GM12878 (cell line): ENCODE data around the gene MYL12A. TPM values are rescaled to one million over a fixed set of nuclear protein-coding genes. Genes with fewer than 3 reads are reported as not detected.

Source experiments
- ATAC-seq: fragments of 200-7000 bp; cut with Tn5 transposase; 3 replicates; pipeline ENCODE4 v1.9.1; 2020; ENCODE audit warnings: mild to moderate bottlenecking, moderate library complexity
- BruUV-seq: library from RNA; stranded (reverse); fragments of 400-500 nt; replicated peaks from 2 replicates; lab custom pipeline; 2021; lab: Mats Ljungman, UMichigan
- CTCF ChIA-PET: fragments of 300-600 bp; sonication (Branson Sonifier 250); formaldehyde crosslinking; extraction: SDS; loops from one replicate; lab custom pipeline; 2021; ENCODE audit warnings: inconsistent platforms; lab: Yijun Ruan, JAX
- POLR2A ChIA-PET: fragments of 350-600 bp; formaldehyde crosslinking; extraction: SDS; loops from one replicate; lab custom pipeline; 2021; ENCODE audit warnings: inconsistent platforms; lab: Charles Lee
- RAD21 ChIA-PET: fragments of 300-600 bp; sonication (Branson Sonifier 250); formaldehyde crosslinking; loops from one replicate; lab custom pipeline; 2023; ENCODE audit warnings: antibody characterized with exemption; ENCODE audit not compliant: unreplicated experiment; lab: Charles Lee
- SMC1A ChIA-PET: fragments of 300-600 bp; sonication (Branson Sonifier 250); formaldehyde crosslinking; loops from one replicate; lab custom pipeline; 2023; ENCODE audit not compliant: unreplicated experiment, uncharacterized antibody; lab: Charles Lee
- DNase-seq: peaks from one replicate; pipeline ENCODE4 v3.0.0-alpha.2; 2011; ENCODE audit warnings: low read depth, low spot score
- FAIRE-seq: peaks from 3 replicates; lab custom pipeline; 2011; peaks lifted over from hg19 to GRCh38; lab: Jason Lieb, UNC
- H2AFZ ChIP-seq: 2 replicates; pipeline ENCODE4 v1.6.0; 2011; ENCODE audit warnings: low read depth, low read length, control low read depth; ENCODE audit not compliant: control insufficient read depth
- H3K27ac ChIP-seq: 2 replicates; pipeline ENCODE4 v1.5.1; 2011; ENCODE audit warnings: control low read depth; ENCODE audit not compliant: control insufficient read depth, insufficient read depth
- H3K27me3 ChIP-seq, 2 experiments: replicated peaks in 1 of 2; 2 replicates each; pipeline versions ENCODE4 v1.6.0 to v1.6.1; 2011; ENCODE audit warnings: low read length in 1 of 2; ENCODE audit not compliant: control insufficient read depth in 2 of 2, insufficient read depth in 2 of 2
- H3K36me3 ChIP-seq, 2 experiments: 2 replicates each; pipeline ENCODE4 v1.5.1; 2011; ENCODE audit warnings: low read length in 1 of 2; ENCODE audit not compliant: control insufficient read depth in 2 of 2, insufficient read depth in 2 of 2
- H3K4me1 ChIP-seq: 2 replicates; pipeline ENCODE4 v1.6.1; 2011; ENCODE audit warnings: mild to moderate bottlenecking, low read length, moderate library complexity, mixed read lengths; ENCODE audit not compliant: control insufficient read depth, insufficient read depth
- H3K4me2 ChIP-seq: 2 replicates; pipeline ENCODE4 v1.6.0; 2011; ENCODE audit warnings: control low read depth; ENCODE audit not compliant: control insufficient read depth, insufficient read depth
- H3K4me3 ChIP-seq: fragments of 200-600 bp; sonication (generic); 2 replicates; pipeline ENCODE4 v1.5.1; 2016
- H3K79me2 ChIP-seq: 2 replicates; pipeline ENCODE4 v1.6.0; 2011; ENCODE audit warnings: low read length; ENCODE audit not compliant: control insufficient read depth, insufficient read depth
- H3K9ac ChIP-seq: 2 replicates; pipeline ENCODE4 v1.8.0; 2011; ENCODE audit warnings: low read length, control low read depth, mixed read lengths; ENCODE audit not compliant: control insufficient read depth, insufficient read depth
- H3K9me3 ChIP-seq: replicated peaks from 3 replicates; pipeline ENCODE4 v1.5.1; 2011; ENCODE audit warnings: mild to moderate bottlenecking, low read length; ENCODE audit not compliant: control insufficient read depth, insufficient read depth
- H4K20me1 ChIP-seq: 2 replicates; pipeline ENCODE4 v1.6.0; 2011; ENCODE audit not compliant: control insufficient read depth, insufficient read depth
- MEF2A ChIP-seq: IDR thresholded peaks from 2 replicates; pipeline ENCODE4 v1.6.1; 2011; ENCODE audit warnings: low read depth, mild to moderate bottlenecking, low read length, moderate library complexity; ENCODE audit not compliant: insufficient read depth
- POLR2AphosphoS2 ChIP-seq: IDR thresholded peaks from 2 replicates; pipeline ENCODE4 v1.6.1; 2011; ENCODE audit warnings: low read depth, mild to moderate bottlenecking, low read length, improper control_type of control experiment, moderate library complexity
- POLR2AphosphoS5 ChIP-seq: IDR thresholded peaks from 2 replicates; pipeline ENCODE4 v1.6.1; 2011; ENCODE audit warnings: mild to moderate bottlenecking, low read length, inconsistent platforms
- YBX1 ChIP-seq: fragments of 450-650 bp; IDR thresholded peaks from 2 replicates; pipeline ENCODE4 v1.6.1; 2016; ENCODE audit warnings: antibody characterized with exemption
- ZNF24 ChIP-seq: fragments of 450-650 bp; IDR thresholded peaks from 2 replicates; pipeline ENCODE4 v1.6.1; 2017; ENCODE audit warnings: antibody characterized with exemption, mild to moderate bottlenecking
- WGBS: methylation state at CpG from one replicate; pipeline ENCODE4 v1.1.6; 2016; ENCODE audit warnings: low lambda C conversion rate; ENCODE audit not compliant: insufficient replicate concordance, insufficient coverage; ENCODE audit errors: missing lambda C conversion rate; 5-methylcytosine and 5-hydroxymethylcytosine counted together
- in situ Hi-C: fragments of 300-500 bp; cut with MboI; formaldehyde crosslinking; loops from 9 replicates; pipeline ENCODE4 v1.14.3; 2018; ENCODE audit warnings: mixed read lengths
- intact Hi-C: fragments of 100-400 bp; cut with micrococcal nuclease; formaldehyde crosslinking; loops from one replicate; pipeline ENCODE4 v1.14.2; 2022; ENCODE audit not compliant: unreplicated experiment
- polyA plus RNA-seq, 11 experiments: library from polyadenylated mRNA; depleted of rRNA in 4 of 11; unstranded in 6 of 11; stranded (reverse) in 5 of 11; fragments of >200 nt; fragmentation: Nextera tagmentation in 4 of 11; fragmentation: Illumina TruSeq in 1 of 11; extraction: Ambion mirVana in 4 of 11; extraction: Trizol in 1 of 11; gene quantifications; 1 replicate in 1 of 11; 2 replicates in 10 of 11; pipeline versions ENCODE4 v1.2.1 to v1.2.3, GENCODE V29; 2011 to 2016; ENCODE audit warnings: inconsistent platforms in 2 of 11, missing spikeins in 2 of 11, low read depth in 1 of 11
- total RNA-seq, 4 experiments: library from RNA; depleted of rRNA in 3 of 4; stranded (reverse); fragments of >200 nt in 3 of 4; fragmentation: Illumina TruSeq in 1 of 4; extraction: Trizol in 1 of 4; gene quantifications; 2 replicates each; pipeline versions ENCODE4 v1.2.1 to v1.2.3, GENCODE V29; 2013 to 2021
- TF ChIP-seq, protein P1 (sequence below): IDR thresholded peaks from 2 replicates; pipeline ENCODE4 v1.6.1; 2012; ENCODE audit warnings: mild to moderate bottlenecking, low read depth, low read length
- TF ChIP-seq, protein P2 (sequence below): fragments of 450-650 bp; IDR thresholded peaks from 2 replicates; pipeline ENCODE4 v1.6.1; 2017; ENCODE audit warnings: mild to moderate bottlenecking, moderate library complexity

Gene MYL12A
- total and polyA plus RNA-seq, 10 of the 15 experiments (the other 5 are each of a cell fraction or from before 2014, with no cell fraction given): 488 to 1,663 (median 924) TPM

DNA sequence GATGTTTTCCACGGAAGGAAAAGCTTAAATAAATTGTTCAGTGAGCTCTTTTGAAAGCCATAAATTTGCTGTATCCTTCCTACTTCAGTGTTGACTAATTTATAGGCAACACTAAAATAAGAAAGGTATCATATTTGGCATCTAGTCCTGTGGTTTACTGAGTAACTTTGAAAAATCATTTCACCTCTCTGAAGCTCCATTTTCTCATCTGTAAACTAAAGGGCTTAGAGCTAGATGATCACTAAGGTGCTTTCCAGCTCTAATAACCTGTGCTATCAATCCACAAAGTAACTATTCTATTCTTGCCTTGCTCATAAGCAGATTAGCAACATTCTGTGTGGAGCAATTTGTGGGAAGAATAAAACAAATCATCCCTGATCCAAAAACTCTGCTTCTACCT lies 24.2 kb upstream of the MYL12A start:
- no peaks in the 10 kb centered on the region for H3K27me3 ChIP-seq
- in situ Hi-C loops (no loop called here), intact Hi-C loops (no loop called here)
- POLR2A ChIA-PET: interaction anchor here (1.1 kb wide), 1 partner anchor 23 kb away, joined by 3 read pairs; no protein-coding TSS in a partner anchor
- H3K4me3 ChIP-seq: no peak overlapping the region
- H4K20me1 ChIP-seq: no peaks in the 10 kb centered on the region
- ATAC-seq (peak; percentile 47), DNase-seq (no peak), FAIRE-seq (no peak)
- RAD21 ChIA-PET: no interaction called here
- WGBS: 8% methylated on average over 1 of the region's 1 CpG
- CTCF ChIA-PET: interaction anchor here (0.8 to 1.4 kb wide), 5 partner anchors 15 to 94 kb away, joined by 3 to 8 read pairs (median 3); no protein-coding TSS in a partner anchor
- SMC1A ChIA-PET: interaction anchor here (0.8 to 2.0 kb wide), 4 partner anchors 12 to 48 kb away, joined by 3 to 6 read pairs (median 5); no protein-coding TSS in a partner anchor
- no peak for TF ChIP-seq POLR2AphosphoS5
- TF ChIP-seq, protein P1, sequence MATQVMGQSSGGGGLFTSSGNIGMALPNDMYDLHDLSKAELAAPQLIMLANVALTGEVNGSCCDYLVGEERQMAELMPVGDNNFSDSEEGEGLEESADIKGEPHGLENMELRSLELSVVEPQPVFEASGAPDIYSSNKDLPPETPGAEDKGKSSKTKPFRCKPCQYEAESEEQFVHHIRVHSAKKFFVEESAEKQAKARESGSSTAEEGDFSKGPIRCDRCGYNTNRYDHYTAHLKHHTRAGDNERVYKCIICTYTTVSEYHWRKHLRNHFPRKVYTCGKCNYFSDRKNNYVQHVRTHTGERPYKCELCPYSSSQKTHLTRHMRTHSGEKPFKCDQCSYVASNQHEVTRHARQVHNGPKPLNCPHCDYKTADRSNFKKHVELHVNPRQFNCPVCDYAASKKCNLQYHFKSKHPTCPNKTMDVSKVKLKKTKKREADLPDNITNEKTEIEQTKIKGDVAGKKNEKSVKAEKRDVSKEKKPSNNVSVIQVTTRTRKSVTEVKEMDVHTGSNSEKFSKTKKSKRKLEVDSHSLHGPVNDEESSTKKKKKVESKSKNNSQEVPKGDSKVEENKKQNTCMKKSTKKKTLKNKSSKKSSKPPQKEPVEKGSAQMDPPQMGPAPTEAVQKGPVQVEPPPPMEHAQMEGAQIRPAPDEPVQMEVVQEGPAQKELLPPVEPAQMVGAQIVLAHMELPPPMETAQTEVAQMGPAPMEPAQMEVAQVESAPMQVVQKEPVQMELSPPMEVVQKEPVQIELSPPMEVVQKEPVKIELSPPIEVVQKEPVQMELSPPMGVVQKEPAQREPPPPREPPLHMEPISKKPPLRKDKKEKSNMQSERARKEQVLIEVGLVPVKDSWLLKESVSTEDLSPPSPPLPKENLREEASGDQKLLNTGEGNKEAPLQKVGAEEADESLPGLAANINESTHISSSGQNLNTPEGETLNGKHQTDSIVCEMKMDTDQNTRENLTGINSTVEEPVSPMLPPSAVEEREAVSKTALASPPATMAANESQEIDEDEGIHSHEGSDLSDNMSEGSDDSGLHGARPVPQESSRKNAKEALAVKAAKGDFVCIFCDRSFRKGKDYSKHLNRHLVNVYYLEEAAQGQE: no peak
- TF ChIP-seq, protein P2, sequence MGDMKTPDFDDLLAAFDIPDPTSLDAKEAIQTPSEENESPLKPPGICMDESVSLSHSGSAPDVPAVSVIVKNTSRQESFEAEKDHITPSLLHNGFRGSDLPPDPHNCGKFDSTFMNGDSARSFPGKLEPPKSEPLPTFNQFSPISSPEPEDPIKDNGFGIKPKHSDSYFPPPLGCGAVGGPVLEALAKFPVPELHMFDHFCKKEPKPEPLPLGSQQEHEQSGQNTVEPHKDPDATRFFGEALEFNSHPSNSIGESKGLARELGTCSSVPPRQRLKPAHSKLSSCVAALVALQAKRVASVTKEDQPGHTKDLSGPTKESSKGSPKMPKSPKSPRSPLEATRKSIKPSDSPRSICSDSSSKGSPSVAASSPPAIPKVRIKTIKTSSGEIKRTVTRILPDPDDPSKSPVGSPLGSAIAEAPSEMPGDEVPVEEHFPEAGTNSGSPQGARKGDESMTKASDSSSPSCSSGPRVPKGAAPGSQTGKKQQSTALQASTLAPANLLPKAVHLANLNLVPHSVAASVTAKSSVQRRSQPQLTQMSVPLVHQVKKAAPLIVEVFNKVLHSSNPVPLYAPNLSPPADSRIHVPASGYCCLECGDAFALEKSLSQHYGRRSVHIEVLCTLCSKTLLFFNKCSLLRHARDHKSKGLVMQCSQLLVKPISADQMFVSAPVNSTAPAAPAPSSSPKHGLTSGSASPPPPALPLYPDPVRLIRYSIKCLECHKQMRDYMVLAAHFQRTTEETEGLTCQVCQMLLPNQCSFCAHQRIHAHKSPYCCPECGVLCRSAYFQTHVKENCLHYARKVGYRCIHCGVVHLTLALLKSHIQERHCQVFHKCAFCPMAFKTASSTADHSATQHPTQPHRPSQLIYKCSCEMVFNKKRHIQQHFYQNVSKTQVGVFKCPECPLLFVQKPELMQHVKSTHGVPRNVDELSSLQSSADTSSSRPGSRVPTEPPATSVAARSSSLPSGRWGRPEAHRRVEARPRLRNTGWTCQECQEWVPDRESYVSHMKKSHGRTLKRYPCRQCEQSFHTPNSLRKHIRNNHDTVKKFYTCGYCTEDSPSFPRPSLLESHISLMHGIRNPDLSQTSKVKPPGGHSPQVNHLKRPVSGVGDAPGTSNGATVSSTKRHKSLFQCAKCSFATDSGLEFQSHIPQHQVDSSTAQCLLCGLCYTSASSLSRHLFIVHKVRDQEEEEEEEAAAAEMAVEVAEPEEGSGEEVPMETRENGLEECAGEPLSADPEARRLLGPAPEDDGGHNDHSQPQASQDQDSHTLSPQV: no peak
- no peak for TF ChIP-seq YBX1
- 0 out of 2 replicates have a peak, but pooled peaks have one; percentile 11 for TF ChIP-seq MEF2A
- no peak for TF ChIP-seq ZNF24
- no peak for TF ChIP-seq POLR2AphosphoS2
- H3K4me1 ChIP-seq: 0 out of 2 replicates have a peak, but pooled peaks cover 2% of the 10 kb centered on the region
- H3K27ac ChIP-seq: no peak overlapping the region
- H3K36me3 ChIP-seq: no peaks in the 10 kb centered on the region
- BruUV-seq: no TSS peak
- no peak overlapping the region for H3K9ac ChIP-seq
- H2AFZ ChIP-seq: no peak overlapping the region
- H3K9me3 ChIP-seq: no peaks in the 10 kb centered on the region
- no peak overlapping the region for H3K4me2 ChIP-seq
- no peaks in the 10 kb centered on the region for H3K79me2 ChIP-seq
